GM19397 (cell line): Measurements from ENCODE around the gene MAB21L2.
"Not testable (repeated sequence)": the region's sequence is repeated elsewhere in the genome, so short reads cannot be mapped to it uniquely, and the experiment has no call there.

ENCODE experiments used
- ATAC-seq: cut with Tn5 transposase; IDR thresholded peaks from one replicate; pipeline ENCODE4 v1.9.1; 2021; ENCODE audit warnings: mild to moderate bottlenecking, moderate library complexity; ENCODE audit not compliant: unreplicated experiment

Gene MAB21L2

DNA sequence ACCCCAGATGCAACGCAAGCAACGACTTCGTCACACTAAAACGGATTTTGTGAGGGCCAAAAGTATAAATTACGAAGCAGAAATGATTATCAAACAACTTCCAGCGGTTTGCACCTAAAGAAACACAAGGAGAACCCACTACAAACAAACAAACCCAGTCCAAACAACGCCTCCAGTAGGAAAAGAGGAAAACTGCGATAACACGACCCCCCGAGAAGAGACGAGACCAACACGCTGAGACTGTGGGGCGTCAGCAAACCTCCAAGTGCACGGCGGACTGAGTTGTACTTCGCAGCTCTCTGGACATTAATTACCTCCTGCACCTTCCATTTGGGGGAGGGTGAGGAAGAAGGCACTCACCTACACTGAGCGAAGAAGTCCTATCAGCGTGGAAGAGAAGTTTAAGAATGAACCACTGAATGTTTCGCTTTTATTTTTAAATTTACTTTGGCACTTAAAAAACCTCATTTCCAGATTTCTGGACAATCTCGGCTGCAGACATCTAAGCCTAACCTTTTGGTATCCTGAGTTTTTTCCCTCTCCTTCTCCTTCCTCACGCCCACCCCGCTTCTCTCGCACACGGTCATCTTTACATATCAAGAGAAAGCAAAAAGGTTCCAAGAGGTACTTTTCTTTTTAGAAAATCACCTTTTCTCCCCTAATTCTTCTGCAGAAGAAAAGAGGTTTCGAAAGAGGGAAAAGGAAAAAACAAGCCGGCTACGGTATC is at the start of gene MAB21L2:
Gene MAB21L2 (plus strand): TSS at position 6 of the 727 bp plus-strand sequence. CDS start 879 bp downstream, outside the sequence.
- ATAC-seq, result no peak

DNA sequence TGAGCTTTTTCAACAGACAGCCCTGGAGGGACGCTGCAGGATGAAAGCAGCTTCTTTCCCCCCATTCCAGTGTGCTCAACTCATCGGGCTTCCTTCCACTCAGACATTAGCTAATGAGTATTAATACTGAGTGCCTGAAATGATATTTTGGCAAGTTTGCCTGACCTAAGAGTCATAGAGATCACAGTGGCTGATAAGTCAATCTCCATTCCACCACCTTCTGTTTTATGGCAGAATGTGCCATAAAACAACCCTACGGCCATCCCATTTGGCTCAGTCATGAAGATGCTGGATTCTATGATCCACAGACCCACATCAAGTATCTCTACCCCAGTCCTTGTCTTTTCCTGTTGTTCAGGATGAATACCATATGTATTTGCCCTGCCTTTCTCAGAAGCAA is 48.3 kb upstream of the MAB21L2 start:
- ATAC-seq, result no peak

DNA sequence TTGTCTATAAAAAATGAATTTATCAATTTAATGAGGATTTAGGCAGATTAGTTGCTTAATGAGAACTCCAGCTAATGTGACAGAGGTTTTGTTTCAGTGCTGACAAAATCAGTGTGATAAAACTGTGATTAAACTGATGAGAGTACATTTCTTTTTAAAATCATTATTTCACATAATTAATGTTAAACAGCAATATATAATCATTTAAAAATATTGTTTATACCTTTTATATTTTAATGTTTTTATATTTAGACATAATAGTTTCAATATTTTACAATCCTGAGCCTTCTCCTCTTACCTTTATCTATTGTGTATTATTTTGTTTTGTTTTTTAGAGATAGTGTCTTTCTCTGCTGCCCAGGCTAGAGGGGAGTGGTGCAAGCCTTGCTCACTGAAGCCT is 47.1 kb upstream of the MAB21L2 start:
- ATAC-seq, result no peak

DNA sequence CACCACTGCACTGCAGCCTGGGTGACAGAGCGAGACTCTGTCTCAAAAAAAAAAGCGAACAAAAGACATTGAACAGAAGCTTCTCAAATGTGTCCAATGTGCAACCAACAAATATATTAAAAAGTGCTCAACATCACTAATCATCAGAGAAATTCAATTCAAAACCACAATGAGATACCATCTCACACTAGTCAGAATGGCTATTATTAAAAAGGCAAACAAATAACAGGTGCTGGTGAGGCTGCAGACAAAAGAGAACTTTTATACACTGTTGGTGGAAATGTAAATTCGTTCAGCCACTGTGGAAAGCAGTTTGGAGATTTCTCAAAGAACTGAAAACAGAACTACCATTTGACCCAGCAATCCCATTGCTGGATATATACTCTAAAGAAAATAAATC is 44.0 kb upstream of the MAB21L2 start:
- not testable (repeated sequence) for ATAC-seq

DNA sequence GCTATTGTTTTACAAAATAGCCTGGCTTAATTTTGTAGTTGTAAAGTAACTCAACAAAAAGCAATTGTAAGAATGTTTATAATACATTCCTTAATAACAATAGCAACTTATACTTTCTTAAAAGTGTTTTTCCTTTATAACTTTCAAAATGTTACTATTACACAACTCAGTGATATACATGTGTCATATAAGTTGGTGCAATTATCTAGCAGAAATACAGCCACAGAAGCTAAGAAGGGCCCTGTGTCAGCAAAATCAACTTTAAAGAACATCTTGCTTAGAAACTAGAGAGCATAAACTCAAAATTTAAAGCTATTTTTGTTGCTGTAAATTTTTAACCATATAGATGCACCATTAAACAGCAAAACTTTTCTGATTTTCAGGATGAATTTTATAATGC is 41.4 kb upstream of the MAB21L2 start:
- ATAC-seq, result no peak

DNA sequence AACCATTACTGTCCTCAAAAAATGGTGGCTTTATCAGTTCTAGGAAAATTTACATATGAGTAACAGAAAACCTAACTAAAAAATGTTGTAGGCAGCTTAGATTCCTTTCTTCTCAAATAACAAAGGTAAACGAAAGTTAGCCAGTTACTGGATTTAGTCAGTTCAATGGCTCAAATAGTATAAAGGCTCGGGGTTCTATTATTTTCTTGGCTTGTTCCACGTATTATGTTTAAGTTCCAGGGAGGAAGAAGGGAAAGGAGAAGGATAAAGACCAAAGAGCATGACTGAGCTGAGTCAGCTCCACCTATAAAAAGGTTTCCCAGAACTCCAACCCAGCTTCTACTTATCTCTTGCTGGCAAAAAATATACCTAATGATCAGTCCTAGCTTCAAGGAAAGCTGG is 41.0 kb upstream of the MAB21L2 start:
- ATAC-seq, result no peak

DNA sequence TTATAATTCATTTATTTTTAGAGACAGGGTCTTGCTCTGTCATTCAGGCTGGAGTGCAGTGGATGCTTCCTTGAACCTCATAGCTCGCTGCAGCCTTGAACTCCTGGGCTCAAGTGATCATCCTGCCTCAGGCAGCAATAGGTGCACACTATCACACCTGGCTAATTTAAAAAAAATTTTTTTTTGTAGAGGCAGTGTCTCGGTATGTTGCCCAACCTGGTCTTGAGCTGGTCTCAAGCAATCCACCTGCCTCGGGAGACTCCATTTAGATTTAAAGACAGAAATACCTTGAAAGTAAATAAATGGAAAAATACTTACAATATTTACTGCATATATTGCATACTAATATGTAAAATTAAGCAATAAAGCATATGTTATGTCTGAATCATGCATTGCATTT is 40.3 kb upstream of the MAB21L2 start:
- ATAC-seq, result no peak

DNA sequence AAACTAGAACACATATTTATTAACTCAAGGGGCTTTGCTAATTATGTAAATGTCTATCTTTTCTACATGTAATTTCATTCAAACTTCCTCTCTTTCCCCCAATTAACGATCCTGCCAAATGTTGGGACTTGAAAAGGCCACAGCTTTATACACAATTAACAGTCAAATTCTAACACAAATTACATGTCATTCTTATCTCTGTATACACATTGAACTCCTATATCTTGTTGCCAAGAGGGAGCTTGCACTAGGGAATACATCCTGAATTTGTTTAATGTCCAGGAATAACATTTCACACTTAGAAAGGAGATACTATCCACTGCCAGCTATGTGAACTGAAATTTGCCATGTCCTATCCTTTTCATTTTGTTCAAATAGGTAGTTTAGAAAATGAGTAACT is 38.9 kb upstream of the MAB21L2 start:
- no peak for ATAC-seq

DNA sequence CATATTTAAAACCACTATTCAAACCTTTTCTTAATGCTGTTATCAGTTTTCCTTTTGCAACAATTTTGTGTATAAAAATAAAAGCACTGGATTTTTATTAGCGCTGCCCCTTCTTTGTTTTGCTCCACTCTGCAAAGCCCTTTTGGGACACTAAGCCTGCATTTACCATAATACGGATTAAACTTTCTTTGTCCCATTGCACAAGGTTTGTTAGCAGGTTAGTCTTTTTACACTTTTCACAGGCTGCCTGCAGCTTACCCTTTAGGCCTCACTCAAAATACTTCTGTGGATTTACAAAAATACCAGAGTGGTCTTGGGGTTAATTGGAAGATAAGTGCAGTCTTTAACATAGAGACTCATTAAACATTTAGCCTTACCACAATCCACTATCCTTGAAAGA is 35.7 kb upstream of the MAB21L2 start:
- no peak for ATAC-seq

DNA sequence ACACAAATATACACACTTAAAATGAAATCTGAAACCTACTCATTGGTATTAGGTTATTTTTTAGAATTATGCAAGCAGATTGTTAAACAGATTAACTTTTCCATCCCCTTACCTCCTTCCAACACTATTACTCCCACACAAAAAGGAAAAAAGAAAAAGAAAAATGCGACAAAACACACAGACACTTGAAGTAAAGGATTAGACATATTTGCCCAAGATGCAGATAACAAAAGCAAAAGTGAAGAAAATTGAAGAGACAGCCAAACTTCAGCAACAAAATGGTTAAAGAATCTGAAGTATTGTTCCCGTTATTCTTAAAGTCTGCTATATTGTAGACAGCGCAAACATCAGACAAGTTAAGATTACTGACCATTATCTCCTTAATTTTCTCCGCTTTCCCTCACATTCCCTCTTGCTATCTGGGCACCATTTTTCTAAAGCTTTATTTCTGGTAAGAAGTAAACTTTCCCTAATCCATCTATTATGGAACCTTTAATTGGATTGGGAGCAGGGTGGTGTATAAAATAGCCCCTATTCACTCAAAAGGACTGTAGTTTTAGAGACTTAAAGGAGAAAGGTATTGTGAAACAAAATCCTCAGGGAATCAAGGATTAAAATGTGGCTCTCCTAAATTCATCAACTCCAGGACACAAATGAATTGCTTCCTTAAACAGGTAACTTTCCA is 34.7 kb upstream of the MAB21L2 start:
- ATAC-seq, result no peak

DNA sequence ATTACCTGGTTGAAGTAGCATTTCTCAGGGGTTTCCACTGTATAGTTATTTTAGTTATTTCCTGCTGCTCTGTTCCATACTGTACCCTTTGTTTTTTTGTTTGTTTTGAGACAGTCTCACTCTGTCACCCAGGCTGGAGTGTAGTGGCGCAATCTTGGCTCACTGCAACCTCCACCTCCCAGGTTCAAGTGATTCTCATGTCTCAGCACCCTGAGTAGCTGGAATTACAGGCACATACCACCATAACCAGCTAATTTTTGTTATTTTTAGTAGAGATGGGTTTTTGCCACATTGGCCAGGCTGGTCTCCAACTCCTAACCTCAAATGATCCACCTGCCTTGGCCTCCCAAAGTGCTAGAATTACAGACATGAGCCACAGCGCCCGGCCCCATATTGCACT is 24.1 kb upstream of the MAB21L2 start:
- not testable (repeated sequence) for ATAC-seq

DNA sequence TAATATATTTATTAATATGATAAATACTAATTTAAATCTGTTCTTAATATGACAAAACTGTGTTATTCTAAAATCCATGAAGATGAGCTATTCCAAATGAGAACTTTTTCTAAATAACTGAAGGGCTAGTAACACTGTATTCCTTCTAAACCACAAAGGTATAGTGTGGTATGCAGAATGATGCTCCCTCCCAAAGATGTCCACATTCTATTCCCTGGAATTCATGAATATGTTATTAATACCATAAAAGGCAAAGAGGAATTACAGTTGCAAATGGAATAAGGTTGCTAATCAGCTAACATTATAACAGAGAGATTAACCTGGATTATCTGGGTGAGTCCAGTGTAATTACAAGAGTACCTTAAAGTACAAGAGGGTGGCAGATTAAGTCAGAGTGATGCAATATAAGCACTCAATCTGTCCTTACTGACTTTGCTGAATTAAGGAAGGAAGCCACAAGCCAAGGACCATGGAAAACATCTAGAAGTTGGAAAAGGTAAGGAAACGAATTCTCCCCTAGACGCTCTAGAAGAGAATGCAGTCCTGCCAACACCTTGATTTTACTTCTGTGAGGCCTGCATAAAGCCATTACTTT is 20.7 kb upstream of the MAB21L2 start:
- no peak for ATAC-seq

DNA sequence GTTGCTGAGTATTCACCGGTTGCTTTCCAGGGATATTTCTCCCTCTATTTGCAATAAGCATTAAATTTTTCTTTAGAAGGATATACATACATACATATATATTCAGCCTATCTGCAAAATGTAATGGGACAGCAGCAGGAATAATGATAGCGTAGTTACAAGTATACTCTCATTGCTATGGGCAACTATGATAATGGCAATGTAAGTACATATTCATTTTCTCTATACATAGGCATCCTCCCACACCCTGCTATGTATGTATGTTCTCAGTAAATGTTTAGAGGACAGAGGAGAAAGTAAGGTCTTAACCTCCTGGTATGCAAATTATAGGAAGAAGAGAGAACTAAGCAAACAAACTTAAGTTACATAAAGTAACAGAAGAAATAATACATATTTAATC is 19.7 kb upstream of the MAB21L2 start:
- no peak for ATAC-seq

DNA sequence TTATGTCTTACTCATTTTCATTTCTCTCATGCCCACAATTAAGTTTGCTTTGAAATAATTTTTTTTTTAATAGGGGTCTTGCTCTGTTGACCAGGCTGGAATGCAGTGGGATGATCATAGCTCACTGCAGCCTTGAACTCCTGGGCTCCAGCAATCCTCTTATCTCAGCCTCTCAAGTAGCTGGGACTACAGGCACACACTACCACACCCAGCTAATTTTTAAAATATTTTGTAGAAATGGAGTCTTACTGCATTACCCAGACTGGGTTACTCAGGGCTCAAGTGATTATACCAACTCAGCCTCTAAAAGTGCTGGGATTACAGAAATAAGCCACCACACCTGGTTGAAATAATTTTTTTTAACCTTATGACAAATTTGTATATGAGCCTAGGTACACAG is 19.2 kb upstream of the MAB21L2 start:
- ATAC-seq, result no peak

DNA sequence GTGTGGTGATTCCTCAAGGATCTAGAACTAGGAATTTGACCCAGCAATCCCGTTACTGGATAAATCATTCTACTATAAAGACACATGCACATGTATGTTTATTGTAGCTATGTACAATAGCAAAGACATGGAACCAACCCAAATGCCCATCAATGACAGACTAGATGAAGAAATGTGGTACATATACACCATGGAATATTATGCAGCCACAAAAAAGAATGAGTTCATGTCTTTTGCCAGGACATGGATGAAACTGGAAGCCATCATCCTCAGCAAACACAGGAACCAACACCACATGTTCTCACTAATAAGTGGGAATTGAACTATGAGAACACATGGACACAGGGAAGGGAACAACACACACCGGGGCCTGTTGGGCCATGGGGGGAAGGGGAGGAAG is 17.0 kb upstream of the MAB21L2 start:
- not testable (repeated sequence) for ATAC-seq

DNA sequence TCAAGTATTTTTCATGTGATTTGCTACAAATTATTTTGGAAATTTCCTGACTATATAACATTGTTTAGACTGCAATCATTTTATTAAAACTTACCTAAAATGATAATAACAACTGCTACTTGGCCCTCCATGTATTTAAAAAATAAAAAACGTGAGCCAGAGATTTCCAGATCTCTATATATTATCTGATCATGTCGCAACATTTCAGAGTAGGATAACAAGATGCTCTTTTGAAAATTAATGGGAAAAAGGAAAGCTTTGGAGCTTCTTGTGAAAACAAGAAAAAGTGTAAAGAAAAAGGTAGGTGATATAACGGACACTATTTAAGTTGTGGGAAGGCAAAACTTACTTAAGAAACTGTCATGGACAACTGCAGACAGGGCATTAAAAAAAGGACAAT is 14.9 kb upstream of the MAB21L2 start:
- no peak for ATAC-seq

DNA sequence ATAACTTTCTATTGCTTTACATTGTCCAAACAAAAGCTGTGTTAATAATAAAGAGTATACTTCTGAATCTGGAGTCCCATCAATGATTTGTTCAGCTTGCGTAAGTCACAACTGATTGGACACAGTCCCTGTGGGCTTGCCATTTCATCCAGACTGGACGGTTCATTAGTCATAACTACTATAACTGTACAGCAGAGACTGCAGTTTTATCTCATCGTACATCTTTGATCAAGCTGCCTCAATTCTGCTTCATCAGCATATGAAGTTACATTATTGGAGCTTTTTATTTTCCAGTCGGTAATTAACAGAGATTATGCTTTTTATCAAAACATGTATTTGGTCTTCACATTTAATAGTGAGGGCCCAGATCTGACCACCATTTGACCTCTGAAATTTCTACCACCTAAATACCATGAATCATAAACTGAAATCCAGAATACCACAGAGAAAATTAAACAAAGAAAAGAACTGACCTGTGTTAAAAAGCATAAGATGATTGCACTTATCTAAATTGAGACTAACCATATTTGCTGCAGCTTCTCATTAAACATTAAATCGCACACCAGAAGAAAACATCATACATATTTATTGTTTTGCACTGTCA is 12.5 kb upstream of the MAB21L2 start:
- ATAC-seq, result no peak

DNA sequence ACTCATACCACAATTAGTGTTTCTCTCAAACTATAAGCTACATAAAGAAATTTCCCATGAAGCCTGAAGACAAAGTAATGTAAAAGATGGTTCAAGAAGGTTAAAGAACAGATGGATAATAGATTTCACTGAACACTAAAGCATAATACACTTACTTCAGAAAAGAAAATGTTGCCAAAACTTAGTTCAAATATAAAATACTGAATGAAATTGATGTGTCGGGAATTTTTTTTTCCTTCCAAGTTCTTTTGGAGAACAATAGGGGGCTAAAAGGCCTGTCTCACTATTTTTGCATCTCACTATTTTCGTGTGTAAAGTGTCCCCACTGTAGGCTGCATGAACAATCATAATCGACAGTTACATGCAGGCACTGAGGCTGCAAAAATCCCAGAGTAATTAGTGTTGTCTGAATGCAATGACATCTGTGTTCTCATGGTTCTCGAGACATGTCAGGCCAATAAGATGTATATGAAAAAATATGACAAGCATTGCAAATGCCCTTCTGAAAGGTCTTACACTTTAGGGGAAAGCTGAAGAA is 11.9 kb upstream of the MAB21L2 start:
- no peak for ATAC-seq

DNA sequence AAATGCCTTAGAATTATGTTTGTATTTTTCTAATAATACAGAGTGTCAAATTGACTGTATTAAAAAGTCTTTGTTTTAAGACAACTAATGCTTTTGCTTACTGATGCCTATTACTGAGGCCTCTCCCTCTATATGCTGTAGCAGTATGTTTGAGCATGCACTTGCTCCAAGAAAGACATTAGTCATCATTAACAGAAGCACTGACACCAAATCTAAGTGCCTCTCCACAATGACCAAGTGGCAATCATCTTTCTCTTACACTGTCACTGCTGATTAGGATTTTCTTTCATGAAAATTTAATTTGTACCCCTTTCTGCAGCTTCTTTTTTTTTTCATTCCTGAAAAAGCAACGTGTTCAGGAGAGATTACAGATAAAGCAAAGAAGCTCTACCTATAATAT is 11.1 kb upstream of the MAB21L2 start:
- no peak for ATAC-seq

DNA sequence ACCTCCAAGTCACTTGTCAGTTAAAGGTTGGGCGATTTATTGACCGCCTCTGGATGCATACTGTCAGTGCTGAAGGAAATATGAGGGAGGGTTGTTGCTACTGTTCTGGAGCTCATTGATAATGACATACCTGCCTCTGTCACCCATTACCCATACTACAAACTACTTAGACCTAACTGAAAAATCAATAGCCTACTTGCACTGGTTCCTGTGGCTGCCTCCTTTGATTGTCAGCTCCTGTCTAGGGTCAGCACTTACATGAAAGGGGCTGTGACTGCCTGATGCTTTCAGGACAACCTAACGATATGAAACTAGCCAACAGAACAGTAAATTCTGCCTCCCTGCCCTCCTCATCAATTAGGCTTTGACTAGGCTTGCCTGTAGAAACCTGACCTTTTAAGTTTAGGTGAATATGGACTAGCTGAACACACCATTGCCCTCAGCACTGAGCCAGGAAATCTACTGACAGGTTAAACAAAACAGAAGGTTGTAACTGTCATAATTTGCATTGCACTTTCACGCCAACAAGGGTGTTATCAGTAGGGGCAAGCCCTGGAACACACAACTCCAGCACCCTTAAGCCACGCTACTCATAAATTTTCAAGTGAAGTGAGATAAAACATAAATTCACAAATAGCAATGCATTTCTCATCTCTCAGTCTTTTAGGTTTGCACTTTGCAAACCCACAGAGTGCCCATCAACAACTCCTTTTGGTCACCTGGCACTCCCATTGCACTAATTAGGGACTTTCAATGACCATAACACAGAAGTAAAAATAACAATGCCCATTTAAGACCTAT is 9.0 kb upstream of the MAB21L2 start:
- ATAC-seq, result no peak

DNA sequence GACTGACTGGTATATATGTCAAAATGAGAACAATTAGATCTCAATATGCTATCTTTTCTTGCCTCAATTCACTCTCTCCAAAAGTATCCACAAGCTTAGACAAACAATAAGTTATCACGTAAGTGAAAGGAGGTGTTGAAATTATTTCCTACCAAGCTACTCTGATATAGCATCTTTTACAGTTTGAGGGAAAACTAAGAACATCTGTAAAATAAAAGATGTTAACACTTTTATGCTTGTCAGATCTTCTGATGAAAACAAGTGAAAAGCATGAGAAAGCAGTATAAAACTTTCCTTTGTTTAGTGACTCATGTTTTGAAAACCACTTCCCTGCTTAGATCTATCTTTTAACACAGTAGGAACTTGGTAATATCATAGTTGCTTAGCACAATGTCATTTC is 8.4 kb upstream of the MAB21L2 start:
- ATAC-seq, result no peak
